ENCODE results near the gene PRXL2C. TPM values are rescaled to one million over a fixed set of nuclear protein-coding genes. Genes with fewer than 3 reads are reported as not detected.

Gene PRXL2C
- total and polyA plus RNA-seq, 12 donors, result 10.5 to 59.0 (median 22.2) TPM

GRCh38 chr9:96612966-96613589 lies 42.0 kb downstream of the PRXL2C start:
- no peaks in the 10 kb centered on the region for H3K9me3 ChIP-seq
- no peak for DNase-seq
- peak in 4 of 8 donors; percentile 26 to 55 (median 52) for ATAC-seq
- 26 to 39% methylated on average over 1 of the region's 1 CpG for WGBS, 2 donors
- peaks cover 0 to 27% (median 0%) of the 10 kb centered on the region in 7 donors for H3K27me3 ChIP-seq
- peaks cover 0 to 29% (median 13%) of the 10 kb centered on the region in 9 donors for H3K4me1 ChIP-seq
- H3K4me3 ChIP-seq, result no peak overlapping the region
- no peaks in the 10 kb centered on the region for H3K36me3 ChIP-seq
- intact Hi-C loops (cut with DNase I), result loop anchor here in 6 of 10 donors (5.0 to 10.0 kb wide), 3 partner anchors 36 to 48 kb away; no protein-coding TSS in a partner anchor
- peak overlapping the region in 6 of 10 donors; percentile 62 to 77 (median 69) for H3K27ac ChIP-seq
- no peak for TF ChIP-seq CTCF (IDR thresholded peaks at IDR 0.05)

GRCh38 chr9:96612105-96612965 lies 42.8 kb downstream of the PRXL2C start:
- Histone ChIP-seq H3K4me1 (peaks cover 0 to 35% (median 13%) of the 10 kb centered on the region in 9 donors), H3K27me3 (peaks cover 0 to 21% (median 0%) of the 10 kb centered on the region in 7 donors), H3K27ac (peak overlapping the region; percentile 2 to 77 (median 67)), H3K36me3 (no peaks in the 10 kb centered on the region), H3K9me3 (no peaks in the 10 kb centered on the region), H3K4me3 (peak overlapping the region in 3 of 10 donors; percentile 12 to 21 (median 14))
- 33 to 39% methylated on average over 12 of the region's 12 CpGs for WGBS, 2 donors
- intact Hi-C loops (cut with DNase I), result loop anchor here in 6 of 10 donors (5.0 to 10.0 kb wide), 3 partner anchors 35 to 48 kb away; no protein-coding TSS in a partner anchor
- no peak for TF ChIP-seq CTCF (IDR thresholded peaks at IDR 0.05)
- DNase-seq (peak; percentile 34 to 39), ATAC-seq (peak; percentile 57 to 96 (median 83))

GRCh38 chr9:96611302-96611701 lies 43.8 kb downstream of the PRXL2C start:
- Histone ChIP-seq H3K4me1 (peaks cover 0 to 35% (median 13%) of the 10 kb centered on the region in 9 donors), H3K4me3 (no peak overlapping the region)
- intact Hi-C loops (cut with DNase I), result loop anchor here in 6 of 10 donors (5.0 to 10.0 kb wide), 3 partner anchors 34 to 47 kb away; no protein-coding TSS in a partner anchor

More at GRCh38 chr9:96611302-96611701, 43.8 kb downstream of the PRXL2C start:
- DNase-seq (no peak), ATAC-seq (no peak)
- H3K36me3 ChIP-seq, result no peaks in the 10 kb centered on the region
- H3K9me3 ChIP-seq, result no peaks in the 10 kb centered on the region
- no peak for TF ChIP-seq CTCF (IDR thresholded peaks at IDR 0.05)
- peaks cover 0 to 21% (median 0%) of the 10 kb centered on the region in 7 donors for H3K27me3 ChIP-seq
- WGBS, 2 donors, result 84 to 91% methylated on average over 3 of the region's 3 CpGs
- H3K27ac ChIP-seq, result peak overlapping the region in 8 of 10 donors; percentile 2 to 77 (median 70)

Data from heart right ventricle (tissue), 16 donors.